HG03097 (cell line): ENCODE measurements around the gene HNRNPA1.
"Not testable (repeated sequence)": the region's sequence is repeated elsewhere in the genome, so short reads cannot be mapped to it uniquely, and the experiment has no call there.

Experiments used
- ATAC-seq: cut with Tn5 transposase; IDR thresholded peaks from one replicate; pipeline ENCODE4 v1.9.1; 2021; ENCODE audit not compliant: unreplicated experiment, low FRiP score

HNRNPA1 gene

GRCh38 chr12:54272214-54272613, 8.3 kb upstream of the HNRNPA1 start:
- no peak for ATAC-seq

DNA sequence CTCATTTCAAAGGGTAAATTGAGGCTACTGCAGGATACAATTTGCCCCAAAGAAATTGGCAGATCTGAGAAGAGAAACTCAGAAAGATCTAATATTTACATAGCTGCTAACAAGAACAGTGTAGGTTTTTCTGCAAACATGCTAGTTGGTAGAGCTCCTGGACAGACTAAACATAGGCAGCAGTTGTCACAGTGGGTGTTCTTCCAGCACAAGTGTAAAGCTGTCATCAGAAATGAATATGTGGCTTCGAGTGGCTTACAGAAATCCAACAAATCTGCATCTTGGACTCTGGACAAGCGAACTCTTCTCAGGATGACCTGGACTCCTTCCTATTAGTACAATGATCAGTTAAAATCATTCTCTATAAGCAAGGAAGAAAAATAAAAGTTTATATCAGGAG, 6.5 kb upstream of the HNRNPA1 start:
- ATAC-seq, result no peak

DNA sequence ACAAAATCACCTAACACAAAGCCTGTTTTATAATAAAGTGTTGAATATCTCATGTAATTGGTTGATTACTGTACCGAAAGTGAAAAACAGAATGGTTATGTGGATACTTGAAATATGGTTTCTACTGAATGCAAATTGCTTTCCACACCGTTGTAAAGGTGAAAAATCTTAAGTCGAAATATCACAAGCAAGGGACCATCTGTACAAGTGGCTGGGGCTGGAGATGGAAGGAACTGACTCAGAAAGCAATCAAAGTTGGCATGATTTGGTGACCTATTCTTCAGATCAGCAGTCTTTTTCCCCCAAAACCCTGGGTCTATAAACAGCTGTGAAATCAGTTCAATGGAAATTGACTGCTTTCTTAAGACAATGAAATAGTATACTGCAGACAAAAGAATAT, 4.2 kb upstream of the HNRNPA1 start:
- ATAC-seq, result no peak

DNA sequence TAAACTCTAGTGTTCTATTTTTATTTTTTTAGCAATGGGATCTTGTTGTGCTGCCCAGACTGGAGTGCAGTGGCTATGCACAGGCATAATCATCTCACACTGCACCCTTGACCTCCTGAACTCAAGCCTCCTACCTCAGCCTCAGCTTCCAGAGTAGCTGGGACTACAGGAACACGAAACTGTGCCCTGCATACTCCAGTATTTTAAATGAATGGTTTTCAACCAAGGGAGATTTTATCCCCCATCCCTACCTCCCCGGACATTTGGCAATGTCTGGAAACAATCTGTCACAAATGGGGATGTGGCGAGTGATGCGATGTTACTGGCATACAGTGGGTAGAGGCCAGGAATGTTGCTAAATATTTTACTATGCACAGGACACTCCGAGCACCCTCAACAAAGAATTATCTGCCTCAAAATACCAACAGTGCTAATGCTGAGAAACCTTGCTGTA, 2.7 kb upstream of the HNRNPA1 start:
- ATAC-seq, result no peak

DNA sequence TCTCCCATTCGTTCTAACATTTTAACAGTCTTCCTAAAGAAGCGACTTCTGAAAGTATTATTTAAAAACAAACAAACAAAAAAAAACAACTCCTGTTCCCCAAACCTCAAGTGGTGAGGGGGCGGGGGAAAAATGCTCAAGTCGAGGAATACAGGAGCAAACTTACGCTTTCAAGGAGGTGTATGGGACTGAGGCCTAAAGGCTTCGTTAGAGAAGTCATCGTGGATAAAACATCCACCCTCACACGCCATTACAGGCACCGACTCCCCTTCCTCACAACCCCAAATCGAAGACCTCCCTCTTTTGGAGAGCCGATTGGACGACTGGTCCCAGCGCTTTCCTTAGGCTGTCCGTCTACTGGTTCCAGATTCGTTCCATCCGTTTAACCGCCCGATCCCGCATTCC, 1.3 kb upstream of the HNRNPA1 start:
- ATAC-seq, result no peak

GRCh38 chr12:54279632-54280467, 676 bp upstream of the HNRNPA1 start, which contains the start of gene CBX5:
TSS of gene CBX5 (minus strand) at chr12:54280122. CDS start at chr12:54257650, 22,472 bp downstream.
- peak; percentile 69 for ATAC-seq

GRCh38 chr12:54281261-54281638, 724 bp downstream of the HNRNPA1 start:
- not testable (repeated sequence) for ATAC-seq

DNA sequence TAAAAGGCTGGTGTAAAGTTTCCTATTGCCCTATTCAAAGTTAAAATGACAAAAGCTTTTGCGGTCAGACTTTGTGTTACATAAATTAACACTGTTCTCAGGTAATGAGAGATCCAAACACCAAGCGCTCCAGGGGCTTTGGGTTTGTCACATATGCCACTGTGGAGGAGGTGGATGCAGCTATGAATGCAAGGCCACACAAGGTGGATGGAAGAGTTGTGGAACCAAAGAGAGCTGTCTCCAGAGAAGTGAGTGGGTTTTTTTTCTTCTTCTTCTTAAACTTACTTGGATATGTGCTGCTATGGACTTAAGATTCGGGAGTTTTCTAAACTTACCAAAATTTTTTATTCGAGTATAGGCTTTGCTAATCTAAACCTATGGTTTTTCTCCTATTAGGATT, 1.2 kb downstream of the HNRNPA1 start:
- ATAC-seq, result not testable (repeated sequence)

- no peak for ATAC-seq
Observed at GRCh38 chr12:54282949-54283593, 2.5 kb downstream of the HNRNPA1 start.

DNA sequence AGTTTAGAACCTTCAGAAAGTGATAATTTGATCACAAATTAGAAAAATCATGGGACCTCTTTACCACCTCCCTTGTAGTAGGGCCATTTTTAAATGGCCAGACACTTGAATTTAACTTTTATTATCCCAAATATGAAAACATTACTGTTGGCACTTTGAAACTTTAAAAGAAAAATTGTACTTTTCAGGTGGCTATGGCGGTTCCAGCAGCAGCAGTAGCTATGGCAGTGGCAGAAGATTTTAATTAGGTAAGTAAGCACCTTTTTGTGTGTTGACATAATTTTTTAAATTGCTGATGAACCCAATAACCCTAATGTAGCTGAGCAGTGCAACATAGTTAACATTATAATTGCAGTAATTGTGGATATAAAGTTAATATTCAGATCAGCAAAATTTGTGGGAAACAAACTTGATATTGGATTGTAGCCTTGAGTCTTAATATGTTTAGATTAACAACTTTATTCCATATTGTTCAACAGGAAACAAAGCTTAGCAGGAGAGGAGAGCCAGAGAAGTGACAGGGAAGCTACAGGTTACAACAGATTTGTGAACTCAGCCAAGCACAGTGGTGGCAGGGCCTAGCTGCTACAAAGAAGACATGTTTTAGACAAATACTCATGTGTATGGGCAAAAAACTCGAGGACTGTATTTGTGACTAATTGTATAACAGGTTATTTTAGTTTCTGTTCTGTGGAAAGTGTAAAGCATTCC, 3.7 kb downstream of the HNRNPA1 start:
- ATAC-seq, result not testable (repeated sequence)

DNA sequence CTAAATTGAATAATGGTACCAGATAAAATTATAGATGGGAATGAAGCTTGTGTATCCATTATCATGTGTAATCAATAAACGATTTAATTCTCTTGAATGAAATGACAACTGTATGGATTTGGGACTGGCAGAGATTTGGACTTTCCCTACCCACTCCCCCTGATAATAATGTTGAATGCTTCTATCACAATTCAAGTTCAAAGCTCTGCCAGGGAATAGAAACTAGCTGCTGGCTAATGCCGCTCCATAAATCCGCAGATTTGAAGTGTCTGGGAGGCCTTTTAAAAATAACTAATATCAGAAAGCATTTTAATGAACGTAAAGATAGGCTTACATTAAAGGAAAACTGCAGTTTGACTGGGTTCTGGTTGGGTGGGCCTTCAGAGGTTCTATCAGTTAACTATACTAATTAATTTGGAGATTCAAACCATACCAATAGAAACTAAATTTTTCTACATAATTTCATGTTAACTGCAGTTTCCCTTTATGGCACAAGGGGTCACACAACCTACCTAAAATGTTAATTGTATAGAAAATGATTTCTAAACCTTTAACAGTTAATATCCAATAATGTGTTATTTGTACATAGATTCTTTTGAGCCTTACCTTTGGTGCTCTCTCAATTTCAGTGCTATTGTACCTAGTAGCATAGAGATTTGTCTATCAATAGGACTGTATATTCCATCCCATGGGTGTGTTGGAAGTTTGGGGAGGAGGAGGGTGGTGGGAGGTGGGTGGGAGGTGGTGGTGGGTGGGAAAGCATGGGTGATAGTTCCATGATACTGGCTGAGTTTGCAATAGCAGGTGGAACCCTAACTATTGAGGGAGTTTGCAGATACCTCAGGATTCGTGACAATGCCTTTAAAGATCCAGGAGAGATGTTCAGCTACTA, 4.9 kb downstream of the HNRNPA1 start:
- ATAC-seq, result no peak

DNA sequence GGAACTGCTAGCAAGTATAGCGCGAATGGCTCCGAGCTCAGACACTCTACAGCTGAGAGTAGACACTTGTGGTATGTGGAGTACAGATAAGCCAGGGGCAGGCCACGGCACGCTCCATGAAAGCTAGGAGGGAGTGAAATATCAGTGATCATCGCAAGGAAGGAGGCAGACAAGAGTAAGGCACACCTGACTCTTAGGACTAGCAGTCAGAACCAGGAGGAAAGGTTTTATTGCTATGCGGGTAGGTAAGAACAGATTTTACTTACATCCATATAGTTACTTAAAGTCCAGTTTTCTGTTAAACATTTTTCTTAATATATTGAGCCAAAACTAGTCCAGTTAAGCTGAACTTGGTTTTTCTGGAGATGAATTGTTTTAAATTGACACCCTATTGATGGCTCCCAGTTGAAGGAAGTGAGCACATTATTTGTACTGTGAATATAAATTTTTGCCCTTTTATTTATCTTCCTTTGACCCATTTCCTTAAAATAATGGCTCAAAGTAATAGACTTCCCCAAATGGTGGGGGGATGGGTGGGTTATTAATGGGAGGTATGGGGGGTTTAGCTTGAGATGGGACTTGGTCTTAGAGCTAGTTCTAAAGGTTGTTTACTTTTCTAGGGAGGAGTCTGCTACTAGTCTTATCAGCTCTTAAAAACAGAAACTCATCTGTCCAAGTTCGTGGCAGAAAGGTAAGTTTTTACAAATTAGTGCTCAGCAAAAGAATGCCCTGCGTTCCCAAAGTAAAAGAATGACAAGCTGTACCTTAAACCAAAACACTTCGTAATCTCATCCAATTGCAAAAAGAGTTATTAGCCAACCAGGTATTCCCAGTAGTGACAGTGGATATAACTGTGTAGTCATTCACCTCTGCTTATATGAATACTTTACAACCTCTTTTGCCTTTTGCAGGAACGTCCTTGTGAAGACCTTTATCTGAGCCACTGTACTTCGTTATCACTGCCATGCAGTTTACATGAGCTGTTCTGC, 5.8 kb downstream of the HNRNPA1 start:
- no peak for ATAC-seq

GRCh38 chr12:54287261-54288157, 7.0 kb downstream of the HNRNPA1 start:
- ATAC-seq, result no peak

DNA sequence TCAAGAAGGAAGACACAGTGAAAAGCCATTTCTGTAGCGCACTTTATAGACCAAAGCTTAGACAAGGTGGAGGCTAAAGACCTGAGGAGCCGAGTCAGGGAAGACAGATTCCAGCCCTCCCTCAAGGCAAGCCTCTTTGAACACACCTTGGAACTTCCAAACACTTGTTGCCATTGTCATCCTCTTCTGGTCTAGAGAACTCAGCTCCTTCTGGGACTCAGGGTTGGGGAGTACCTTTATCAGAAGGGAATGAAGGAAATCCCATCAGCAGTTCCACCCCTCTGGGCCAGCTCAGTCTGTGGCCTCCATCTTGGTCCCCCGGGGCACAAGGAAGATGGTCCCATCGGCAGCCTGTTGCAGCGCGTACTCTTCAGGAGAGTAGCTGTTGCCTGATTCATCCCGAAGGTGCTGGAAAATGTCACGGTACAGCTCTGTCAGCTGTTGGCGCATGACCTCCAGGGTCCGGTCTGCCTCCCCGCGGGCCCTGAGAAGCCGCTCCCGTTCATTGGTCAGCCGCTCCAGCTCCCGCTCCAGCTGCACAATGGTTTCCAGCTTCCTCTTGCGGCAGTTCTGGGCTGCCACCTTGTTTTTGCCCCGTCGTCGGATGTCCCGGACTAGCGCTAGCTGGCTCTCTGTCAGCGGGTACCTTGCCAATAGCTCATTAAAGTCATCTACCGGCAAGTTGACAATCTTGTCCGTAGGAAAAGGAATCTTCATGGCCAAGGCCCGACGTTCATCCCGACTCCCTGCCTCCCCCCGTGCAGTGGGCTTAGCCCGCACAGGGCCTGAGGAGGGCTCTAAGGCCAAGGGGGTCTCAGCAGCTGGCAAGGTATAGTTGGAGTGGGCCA, 11.8 kb downstream of the HNRNPA1 start:
- no peak for ATAC-seq

DNA sequence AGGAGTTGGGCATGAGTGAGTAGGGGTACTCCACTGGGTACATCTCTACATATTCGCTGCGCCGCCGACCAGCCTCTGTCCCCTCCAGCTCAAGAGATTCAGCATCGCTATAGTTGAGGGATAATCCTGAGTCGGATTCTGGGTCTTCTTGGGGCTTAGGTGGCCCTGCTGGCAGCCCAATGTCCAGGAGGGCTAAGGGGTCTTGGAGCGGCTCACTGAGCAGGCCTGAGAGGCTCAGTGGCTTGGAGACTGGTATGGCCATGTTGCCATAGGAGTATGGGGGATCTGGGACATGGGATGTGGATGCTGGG, 12.4 kb downstream of the HNRNPA1 start:
- ATAC-seq, result no peak

DNA sequence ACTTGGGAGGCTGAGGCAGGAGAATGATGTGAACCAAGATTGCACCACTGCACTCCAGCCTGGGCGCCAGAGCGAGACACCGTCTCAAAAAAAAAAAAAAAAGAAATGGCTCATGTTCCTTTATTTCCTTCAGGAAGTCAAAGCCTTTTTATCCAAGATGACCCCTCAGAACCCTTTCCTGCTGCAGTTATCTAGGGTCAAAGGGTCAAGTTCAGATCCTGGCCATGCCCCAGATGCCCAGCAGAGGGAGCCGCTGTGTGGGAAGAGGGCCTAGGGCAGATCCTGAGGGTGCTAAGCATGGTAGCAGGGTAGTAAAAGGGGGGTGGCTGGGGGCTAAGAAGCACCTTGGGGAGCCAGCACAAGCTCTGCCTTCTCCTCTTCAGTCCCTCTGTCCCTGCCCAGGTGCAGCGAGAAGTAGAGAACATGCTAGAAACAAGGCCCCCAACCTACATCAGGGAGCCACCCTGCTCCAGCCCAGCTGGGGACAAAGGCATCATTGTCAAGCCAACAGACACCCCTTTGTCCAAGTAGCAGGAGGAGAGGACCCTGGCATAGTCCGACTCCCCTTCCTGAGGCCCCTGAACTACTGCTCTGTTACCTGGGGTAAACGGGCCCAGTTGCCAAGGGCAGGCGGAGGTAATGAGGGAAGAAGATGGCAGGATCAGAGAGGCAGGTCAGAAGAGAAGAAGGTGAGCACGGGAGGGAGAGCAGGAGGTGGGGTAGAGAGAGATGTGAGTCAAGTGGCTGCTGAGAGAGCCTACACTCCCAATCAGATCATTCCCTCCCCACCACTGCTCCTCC, 13.8 kb downstream of the HNRNPA1 start:
- no peak for ATAC-seq
